Activated naive CD4-positive, alpha-beta T cell treated with anti-CD3 and anti-CD28 coated beads, Interleukin-2, amount 10 ng/mL, durations not matched to agents 7 days and 5 days (primary cell): ENCODE measurements around the gene SH2D3A.
"Not testable (repeated sequence)": the region's sequence is repeated elsewhere in the genome, so short reads cannot be mapped to it uniquely, and the experiment has no call there.

Experiments used
- CTCF ChIA-PET: fragments of 350-600 bp; sonication (Branson Sonifier 250); formaldehyde crosslinking; loops from one replicate; lab custom pipeline; 2021; ENCODE audit warnings: antibody characterized with exemption; lab: Charles Lee
- DNase-seq: peaks from one replicate; pipeline ENCODE4 v3.0.0-alpha.2; 2020
- H3K27ac Mint-ChIP-seq: one replicate; pipeline ENCODE4 v1.8.0; 2021; ENCODE audit warnings: mild to moderate bottlenecking, moderate library complexity, mixed read lengths
- H3K27me3 Mint-ChIP-seq: one replicate; pipeline ENCODE4 v1.8.0; 2021; ENCODE audit warnings: mild to moderate bottlenecking, mixed read lengths
- H3K36me3 Mint-ChIP-seq: one replicate; pipeline ENCODE4 v1.8.0; 2021; ENCODE audit warnings: mixed read lengths
- H3K4me1 Mint-ChIP-seq: one replicate; pipeline ENCODE4 v1.8.0; 2021; ENCODE audit warnings: mixed read lengths
- H3K4me3 Mint-ChIP-seq: one replicate; pipeline ENCODE4 v1.8.0; 2021; ENCODE audit warnings: mild to moderate bottlenecking, moderate library complexity, mixed read lengths
- H3K9me3 Mint-ChIP-seq: one replicate; pipeline ENCODE4 v1.8.0; 2021; ENCODE audit warnings: mixed read lengths

SH2D3A gene

DNA sequence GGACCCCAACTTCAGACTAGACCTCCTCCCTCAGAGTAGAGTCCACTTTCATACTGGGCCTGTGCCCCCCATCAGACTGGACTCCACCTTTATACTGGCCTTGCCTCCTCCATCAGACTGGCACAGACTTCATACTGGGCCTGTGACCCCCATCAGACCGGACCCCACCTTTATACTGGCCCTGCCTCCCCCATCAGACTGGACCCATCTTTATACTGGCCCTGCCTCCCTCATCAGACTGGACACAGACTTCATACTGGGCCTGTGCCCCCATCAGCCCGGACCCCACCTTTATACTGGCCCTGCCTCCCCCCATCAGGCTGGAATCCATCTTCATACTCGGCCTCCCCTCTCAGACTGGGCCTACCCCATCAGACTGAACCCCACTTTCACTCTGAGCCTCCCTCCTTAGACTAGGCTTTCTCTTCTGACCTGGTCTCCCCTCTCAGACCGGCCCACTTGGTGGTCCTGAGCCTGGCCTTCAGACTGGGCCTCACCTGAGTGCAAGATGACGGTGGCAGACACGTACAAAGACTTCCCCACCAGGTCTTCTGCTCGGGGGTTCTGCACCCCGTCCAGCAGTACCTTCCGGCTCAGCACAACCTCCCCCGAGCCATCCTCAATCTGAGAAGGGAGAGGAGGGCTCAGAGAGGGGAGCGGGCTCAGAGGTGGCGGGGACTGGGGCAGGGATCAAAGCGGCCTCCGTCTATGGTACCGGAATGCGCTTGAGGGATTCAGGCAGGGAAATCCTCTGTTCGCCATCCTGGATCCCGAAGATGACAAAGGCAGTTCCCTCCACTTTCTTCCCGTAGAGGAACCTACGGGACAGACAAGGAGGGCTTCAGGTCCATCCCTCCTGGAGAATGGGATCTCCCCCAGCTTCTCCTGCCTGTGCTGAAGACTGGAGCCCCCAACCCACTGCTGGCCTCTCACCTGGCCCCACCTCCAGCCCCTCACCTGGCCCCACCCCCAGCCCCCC, 54.3 kb downstream of the SH2D3A start:
- peaks cover 3% of the 10 kb centered on the region for H3K36me3 Mint-ChIP-seq
- CTCF ChIA-PET = no interaction called here
- H3K27me3 Mint-ChIP-seq = peaks cover 76% of the 10 kb centered on the region
- peaks cover 9% of the 10 kb centered on the region for H3K4me1 Mint-ChIP-seq
- no peak overlapping the region for H3K4me3 Mint-ChIP-seq
- peak overlapping the region; percentile 25 for H3K27ac Mint-ChIP-seq
- H3K9me3 Mint-ChIP-seq = peaks cover 6% of the 10 kb centered on the region
- DNase-seq = no peak

DNA sequence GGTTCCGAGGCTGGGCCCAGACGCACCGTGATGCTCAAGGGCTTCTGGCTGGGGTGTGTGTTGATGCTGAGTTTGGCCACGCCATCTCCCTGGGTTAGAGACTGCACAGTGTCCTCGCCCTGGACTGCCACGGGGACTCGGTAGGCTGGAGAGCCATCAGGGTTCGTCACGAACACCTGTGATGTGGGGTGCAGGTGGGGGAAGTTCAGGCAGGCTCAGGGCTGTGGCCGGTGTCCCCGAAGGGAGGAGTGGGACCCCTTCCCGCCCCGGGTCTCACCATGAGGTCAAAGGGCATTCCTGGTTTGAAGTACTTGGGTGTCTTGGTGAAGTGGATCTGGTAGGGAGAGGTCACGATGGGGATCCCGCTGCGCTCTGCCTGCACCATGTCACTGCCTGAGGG, 55.0 kb downstream of the SH2D3A start:
- Mint-ChIP-seq H3K36me3 (peaks cover 3% of the 10 kb centered on the region), H3K4me1 (peaks cover 9% of the 10 kb centered on the region), H3K27me3 (peaks cover 76% of the 10 kb centered on the region), H3K9me3 (peaks cover under 1% of the 10 kb centered on the region), H3K27ac (no peak overlapping the region), H3K4me3 (no peak overlapping the region)
- DNase-seq = no peak
- CTCF ChIA-PET = no interaction called here

DNA sequence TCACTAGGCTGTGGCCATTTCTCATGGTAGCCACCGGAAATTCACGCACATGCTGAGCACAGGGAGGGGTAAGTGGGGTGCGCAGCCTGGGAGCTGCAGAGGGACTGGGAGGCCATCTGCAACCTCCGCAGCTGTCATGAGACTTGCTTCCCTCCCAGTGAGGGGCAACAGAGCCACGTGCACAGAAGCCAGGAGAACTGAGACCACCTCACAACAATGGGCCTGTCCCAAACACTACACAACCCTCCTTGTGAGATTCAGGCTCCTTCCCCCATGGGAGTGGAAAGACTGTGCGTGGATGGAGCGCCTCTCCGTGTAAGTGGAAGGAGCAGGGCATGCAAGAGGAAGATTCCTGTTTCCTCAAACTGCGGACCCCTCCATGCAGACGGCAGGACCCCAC, 55.6 kb downstream of the SH2D3A start:
- peaks cover 77% of the 10 kb centered on the region for H3K27me3 Mint-ChIP-seq

DNA sequence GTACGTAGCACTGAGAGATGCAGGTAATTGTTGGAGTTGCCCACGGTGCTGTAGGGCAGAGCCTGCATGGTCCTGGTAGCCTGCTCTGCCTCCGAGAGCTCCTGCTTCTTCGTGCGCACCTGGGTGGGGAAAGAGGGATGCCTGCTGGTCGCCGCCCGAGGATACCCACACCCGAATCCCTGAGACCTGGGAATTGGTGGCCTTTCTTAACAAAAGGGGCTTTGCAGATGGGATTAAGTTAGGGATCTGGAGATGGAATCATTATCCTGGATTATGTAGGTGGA, 56.2 kb downstream of the SH2D3A start:
- Mint-ChIP-seq H3K27ac (no peak overlapping the region), H3K27me3 (peaks cover 79% of the 10 kb centered on the region), H3K36me3 (peaks cover 3% of the 10 kb centered on the region), H3K4me3 (no peak overlapping the region), H3K9me3 (no peaks in the 10 kb centered on the region), H3K4me1 (peaks cover 9% of the 10 kb centered on the region)
- DNase-seq = no peak
- CTCF ChIA-PET = no interaction called here

More for the DNA sequence above, 55.6 kb downstream of the SH2D3A start:
- Mint-ChIP-seq H3K9me3 (no peaks in the 10 kb centered on the region), H3K4me3 (no peak overlapping the region), H3K4me1 (peaks cover 9% of the 10 kb centered on the region), H3K36me3 (peaks cover 3% of the 10 kb centered on the region), H3K27ac (no peak overlapping the region)
- CTCF ChIA-PET = no interaction called here
- DNase-seq = no peak

DNA sequence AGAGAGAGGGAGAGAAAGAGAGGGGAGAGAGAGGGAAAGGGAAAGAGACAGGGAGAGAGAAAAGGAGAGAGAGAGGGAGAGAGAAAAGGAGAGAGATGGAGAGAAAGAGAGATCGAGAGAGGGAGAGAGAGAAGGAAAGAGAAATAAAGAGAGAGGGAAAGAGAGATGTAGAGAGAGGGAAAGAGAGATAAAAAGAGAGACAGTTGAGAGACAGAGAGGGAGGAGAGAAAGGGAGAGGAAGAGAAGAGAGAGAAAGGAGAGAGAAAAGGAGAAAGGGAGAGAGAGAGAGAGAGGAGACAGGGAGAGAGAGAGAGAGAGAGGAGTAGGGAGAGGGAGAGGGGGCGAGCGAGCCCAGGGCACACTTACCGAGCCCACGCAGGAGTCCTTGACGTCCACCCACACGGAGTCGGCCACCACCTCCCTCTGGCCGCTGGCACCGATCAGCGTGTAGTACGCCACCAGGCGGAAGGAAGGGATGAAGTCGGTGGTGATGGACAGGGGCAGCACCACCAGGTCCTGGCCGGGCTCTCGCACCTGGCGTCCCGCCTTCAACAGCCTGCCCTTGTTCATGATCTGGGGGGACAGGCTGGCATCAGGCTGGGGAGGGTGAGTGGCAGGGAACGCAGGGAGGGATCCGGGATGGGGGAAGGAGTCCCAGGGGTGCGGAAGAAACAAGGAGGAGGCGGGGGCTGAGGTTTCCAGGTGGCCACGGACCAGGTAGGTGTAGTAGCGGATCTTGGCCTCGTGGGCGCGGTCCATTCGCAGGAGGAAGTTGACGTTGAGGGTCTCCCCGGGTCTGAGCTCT, 56.8 kb downstream of the SH2D3A start:
- DNase-seq = no peak
- Mint-ChIP-seq H3K4me3 (no peak overlapping the region), H3K36me3 (peaks cover 3% of the 10 kb centered on the region), H3K4me1 (peaks cover 9% of the 10 kb centered on the region), H3K9me3 (no peaks in the 10 kb centered on the region), H3K27me3 (peaks cover 77% of the 10 kb centered on the region), H3K27ac (no peak overlapping the region)
- CTCF ChIA-PET = no interaction called here

DNA sequence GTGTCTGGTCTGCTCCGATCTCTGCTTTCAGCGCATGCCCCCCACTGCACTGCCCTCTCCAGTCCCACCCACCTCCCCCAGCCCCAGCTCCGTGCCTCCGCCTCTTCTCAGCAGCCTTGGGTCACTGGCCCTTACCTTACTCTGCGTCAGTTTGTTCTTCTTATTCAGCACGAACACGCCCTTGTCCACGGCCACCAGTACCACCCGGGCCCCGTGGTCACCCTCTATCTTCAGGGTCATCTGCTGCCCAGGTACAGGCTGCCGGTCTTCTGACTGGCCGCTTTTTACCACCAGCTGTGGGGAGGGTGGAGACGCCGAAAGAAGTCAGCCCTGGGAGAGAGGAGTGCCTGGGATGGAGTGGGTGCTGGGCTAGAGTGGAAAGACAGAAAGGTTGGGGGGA, 57.7 kb downstream of the SH2D3A start:
- Mint-ChIP-seq H3K4me3 (no peak overlapping the region), H3K27me3 (peaks cover 83% of the 10 kb centered on the region), H3K27ac (no peak overlapping the region), H3K9me3 (no peaks in the 10 kb centered on the region), H3K36me3 (peaks cover 3% of the 10 kb centered on the region), H3K4me1 (peaks cover 9% of the 10 kb centered on the region)
- CTCF ChIA-PET = no interaction called here
- no peak for DNase-seq

DNA sequence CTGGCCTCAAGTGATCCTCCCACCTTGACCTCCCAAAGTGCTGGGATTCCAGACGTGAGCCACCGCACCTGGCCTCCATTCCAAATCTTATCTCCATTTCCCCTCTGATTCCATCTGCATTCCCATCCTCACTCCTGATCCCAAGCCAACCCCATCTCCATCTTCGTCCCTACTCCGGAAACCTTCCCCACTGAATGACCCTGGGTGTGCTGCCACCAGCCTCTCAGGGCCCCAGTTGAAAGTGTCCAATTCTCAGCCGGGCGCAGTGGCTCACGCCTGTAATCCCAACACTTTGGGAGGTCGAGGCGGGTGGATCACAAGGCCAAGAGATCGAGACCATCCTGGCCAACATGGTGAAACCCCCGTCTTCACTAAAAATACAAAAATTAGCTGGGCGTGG, 58.3 kb downstream of the SH2D3A start:
- H3K4me3 Mint-ChIP-seq, CTCF ChIA-PET: not testable (repeated sequence)
- peaks cover 77% of the 10 kb centered on the region for H3K27me3 Mint-ChIP-seq

DNA sequence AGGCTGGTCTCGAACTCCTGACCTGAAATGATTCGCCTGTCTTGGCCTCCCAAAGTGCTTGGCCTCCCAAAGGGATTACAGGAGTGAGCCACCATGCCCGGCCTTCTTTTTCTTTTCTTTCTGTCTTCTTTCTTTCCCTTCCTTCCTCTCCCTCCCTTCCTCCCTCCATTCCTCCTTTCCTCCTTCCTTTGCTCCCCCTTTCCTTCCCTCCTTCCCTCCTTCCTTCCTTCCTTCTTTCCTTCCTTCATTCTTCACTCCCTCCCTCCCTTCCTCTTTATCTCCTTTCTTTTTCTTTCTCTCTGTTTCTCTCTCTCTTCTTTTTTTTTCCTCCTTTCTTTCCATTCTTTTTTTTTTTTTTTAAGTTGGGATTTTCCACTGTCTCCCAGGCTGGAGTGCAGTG, 58.9 kb downstream of the SH2D3A start:
- H3K9me3 Mint-ChIP-seq = no peaks in the 10 kb centered on the region
- H3K4me1 Mint-ChIP-seq = peaks cover 9% of the 10 kb centered on the region
- DNase-seq = no peak
- peaks cover 3% of the 10 kb centered on the region for H3K36me3 Mint-ChIP-seq
- CTCF ChIA-PET = interaction anchor here (0.6 kb wide), 1 partner anchor 34 kb away, joined by 3 read pairs; no protein-coding TSS in a partner anchor
- H3K4me3 Mint-ChIP-seq = no peak overlapping the region
- no peak overlapping the region for H3K27ac Mint-ChIP-seq
- peaks cover 77% of the 10 kb centered on the region for H3K27me3 Mint-ChIP-seq

More for the DNA sequence above, 58.3 kb downstream of the SH2D3A start:
- not testable (repeated sequence) for H3K9me3 Mint-ChIP-seq, H3K27ac Mint-ChIP-seq, H3K36me3 Mint-ChIP-seq, H3K4me1 Mint-ChIP-seq, DNase-seq

DNA sequence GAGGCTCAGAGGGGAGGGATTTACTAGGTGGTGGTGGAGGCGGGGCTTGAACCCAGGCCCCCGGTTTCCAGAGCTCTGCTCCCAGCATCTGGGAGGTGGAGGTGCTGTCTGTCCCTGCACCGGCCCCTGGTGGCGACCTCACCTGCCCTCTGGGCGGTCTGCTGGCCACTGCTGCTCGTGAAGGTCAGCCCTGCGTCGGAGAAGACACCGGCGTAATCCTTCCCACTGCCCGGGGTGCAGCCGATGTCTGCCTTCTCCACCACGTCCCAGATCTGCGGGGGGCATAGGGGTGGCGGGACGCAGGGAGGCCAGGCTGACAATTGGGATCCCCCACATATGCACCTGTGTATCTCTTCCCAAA, 59.6 kb downstream of the SH2D3A start:
- peaks cover 3% of the 10 kb centered on the region for H3K36me3 Mint-ChIP-seq

DNA sequence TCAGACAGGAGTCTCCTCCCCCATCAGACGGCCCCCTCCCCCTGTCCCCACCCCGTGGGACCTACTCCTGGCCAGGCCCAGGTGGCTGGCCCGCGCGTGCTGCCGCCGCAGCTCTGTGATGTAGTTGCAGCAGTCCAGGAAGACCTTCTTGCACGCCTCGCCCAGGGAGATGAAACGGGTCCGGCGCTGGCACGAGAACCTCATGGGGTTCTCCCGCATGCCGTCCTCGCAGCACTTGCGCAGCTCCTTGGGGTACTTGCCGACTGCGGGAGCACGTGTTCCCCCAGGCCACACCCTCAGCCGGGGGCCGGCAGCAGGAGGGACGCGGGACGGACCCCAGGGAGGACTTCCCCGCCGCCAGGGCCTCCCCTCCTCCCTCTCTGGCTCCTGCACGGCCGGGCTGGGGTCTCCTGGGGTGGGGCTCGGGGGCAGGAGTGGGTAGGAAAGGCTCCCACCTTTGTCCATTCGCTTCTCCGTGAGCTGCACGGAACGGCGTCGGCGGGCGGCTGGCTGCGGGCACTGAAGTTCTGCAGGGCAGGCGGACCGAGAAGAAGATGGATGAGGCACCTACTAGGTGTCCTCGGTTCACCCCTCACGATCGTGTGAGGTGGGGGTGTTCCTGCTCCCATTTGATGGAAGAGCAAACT, 60.1 kb downstream of the SH2D3A start:
- H3K27me3 Mint-ChIP-seq = peaks cover 76% of the 10 kb centered on the region
- peaks cover 3% of the 10 kb centered on the region for H3K36me3 Mint-ChIP-seq
- H3K9me3 Mint-ChIP-seq = no peaks in the 10 kb centered on the region
- peaks cover 9% of the 10 kb centered on the region for H3K4me1 Mint-ChIP-seq
- no peak overlapping the region for H3K27ac Mint-ChIP-seq
- DNase-seq = no peak
- H3K4me3 Mint-ChIP-seq = no peak overlapping the region
- CTCF ChIA-PET = no interaction called here

More for the DNA sequence above, 59.6 kb downstream of the SH2D3A start:
- Mint-ChIP-seq H3K4me1 (peaks cover 9% of the 10 kb centered on the region), H3K27me3 (peaks cover 76% of the 10 kb centered on the region), H3K27ac (no peak overlapping the region), H3K4me3 (no peak overlapping the region), H3K9me3 (no peaks in the 10 kb centered on the region)
- no peak for DNase-seq
- CTCF ChIA-PET = interaction anchor here (0.6 kb wide), 1 partner anchor 34 kb away, joined by 3 read pairs; no protein-coding TSS in a partner anchor

DNA sequence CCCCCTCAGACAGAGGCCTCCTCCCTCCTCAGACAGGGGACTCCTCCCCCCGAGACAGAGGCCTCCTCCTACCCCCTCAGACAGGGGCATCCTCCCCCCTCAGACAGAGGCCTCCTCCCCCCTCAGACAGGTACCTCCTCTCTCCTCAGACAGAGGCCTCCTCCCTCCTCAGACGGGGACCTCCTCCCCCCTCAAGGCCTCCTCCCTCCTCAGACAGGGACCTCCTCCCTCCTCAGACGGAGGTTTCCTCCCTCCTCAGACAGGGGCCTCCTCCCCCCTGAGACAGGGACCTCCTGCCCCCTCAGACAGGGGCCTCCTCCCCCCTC, 60.6 kb downstream of the SH2D3A start:
- CTCF ChIA-PET = no interaction called here
- no peaks in the 10 kb centered on the region for H3K9me3 Mint-ChIP-seq
- peaks cover 9% of the 10 kb centered on the region for H3K4me1 Mint-ChIP-seq
- peaks cover 75% of the 10 kb centered on the region for H3K27me3 Mint-ChIP-seq
- peaks cover 3% of the 10 kb centered on the region for H3K36me3 Mint-ChIP-seq
- H3K4me3 Mint-ChIP-seq = no peak overlapping the region
- no peak overlapping the region for H3K27ac Mint-ChIP-seq
- no peak for DNase-seq

DNA sequence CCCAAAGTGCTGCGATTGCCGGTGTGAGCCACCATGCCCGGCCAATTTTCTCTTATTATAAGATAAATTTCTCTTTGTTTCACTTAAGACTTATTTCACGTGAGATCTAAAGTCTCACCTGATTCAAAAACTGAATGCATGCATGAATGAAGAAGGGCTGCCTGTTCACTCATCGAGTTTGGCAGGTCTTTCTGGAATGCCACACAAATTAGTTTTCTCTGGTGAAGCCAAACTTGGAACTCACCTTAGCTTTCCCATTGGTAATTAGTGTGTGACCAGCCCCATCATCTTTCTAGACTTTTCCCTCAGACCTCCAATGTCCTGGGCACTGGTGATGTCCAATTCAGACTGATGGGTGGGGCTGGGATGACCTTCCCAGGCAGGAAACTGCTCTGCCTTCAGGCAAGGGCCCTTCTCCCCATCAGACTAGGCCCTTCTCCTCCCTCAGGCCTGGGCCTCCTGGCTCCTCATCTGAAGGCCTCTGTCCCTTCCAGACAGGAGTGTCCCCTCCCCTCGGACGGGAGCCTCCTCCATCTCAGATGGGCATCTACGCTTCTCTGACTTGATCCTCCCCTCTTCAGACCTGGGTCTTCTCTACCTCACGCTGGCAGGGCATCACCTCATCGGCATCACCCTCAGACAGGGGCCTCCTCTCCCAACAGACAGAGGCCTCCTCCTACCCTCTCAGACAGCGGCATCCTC, 61.2 kb downstream of the SH2D3A start:
- H3K27me3 Mint-ChIP-seq = peaks cover 70% of the 10 kb centered on the region
- peaks cover 3% of the 10 kb centered on the region for H3K36me3 Mint-ChIP-seq
- no peak overlapping the region for H3K27ac Mint-ChIP-seq
- H3K4me1 Mint-ChIP-seq = peaks cover 9% of the 10 kb centered on the region
- CTCF ChIA-PET = no interaction called here
- DNase-seq = no peak
- H3K4me3 Mint-ChIP-seq = no peak overlapping the region
- H3K9me3 Mint-ChIP-seq = no peaks in the 10 kb centered on the region
